Stomach (tissue), 4 donors: ENCODE data around the gene GPER1.

Experiments
- EP300 ChIP-seq: sonication (generic); formaldehyde crosslinking; IDR thresholded peaks from one replicate; pipeline ENCODE4 v1.6.1; 2017; ENCODE audit warnings: antibody characterized with exemption
- POLR2A ChIP-seq, 4 donors: fragments of 450-650 bp; IDR thresholded peaks; one replicate each; pipeline ENCODE4 v1.6.1; 2016; ENCODE audit warnings: antibody characterized with exemption in 4 of 4, control low read depth in 2 of 4, mild to moderate bottlenecking in 1 of 4, moderate library complexity in 1 of 4
- POLR2AphosphoS5 ChIP-seq, 3 donors: sonication (generic); formaldehyde crosslinking; IDR thresholded peaks; one replicate each; pipeline ENCODE4 v1.6.1; 2016; ENCODE audit warnings: antibody characterized with exemption in 3 of 3
- TF ChIP-seq, protein P1 (sequence below), 7 experiments: fragments of 450-650 bp in 4 of 7; fragments of 200-600 bp in 3 of 7; sonication (generic) in 3 of 7; IDR thresholded peaks; one replicate each; pipeline ENCODE4 v1.5.1; 2016 to 2019; ENCODE audit warnings: antibody characterized with exemption in 7 of 7, control low read depth in 2 of 7, mild to moderate bottlenecking in 1 of 7

DNA sequence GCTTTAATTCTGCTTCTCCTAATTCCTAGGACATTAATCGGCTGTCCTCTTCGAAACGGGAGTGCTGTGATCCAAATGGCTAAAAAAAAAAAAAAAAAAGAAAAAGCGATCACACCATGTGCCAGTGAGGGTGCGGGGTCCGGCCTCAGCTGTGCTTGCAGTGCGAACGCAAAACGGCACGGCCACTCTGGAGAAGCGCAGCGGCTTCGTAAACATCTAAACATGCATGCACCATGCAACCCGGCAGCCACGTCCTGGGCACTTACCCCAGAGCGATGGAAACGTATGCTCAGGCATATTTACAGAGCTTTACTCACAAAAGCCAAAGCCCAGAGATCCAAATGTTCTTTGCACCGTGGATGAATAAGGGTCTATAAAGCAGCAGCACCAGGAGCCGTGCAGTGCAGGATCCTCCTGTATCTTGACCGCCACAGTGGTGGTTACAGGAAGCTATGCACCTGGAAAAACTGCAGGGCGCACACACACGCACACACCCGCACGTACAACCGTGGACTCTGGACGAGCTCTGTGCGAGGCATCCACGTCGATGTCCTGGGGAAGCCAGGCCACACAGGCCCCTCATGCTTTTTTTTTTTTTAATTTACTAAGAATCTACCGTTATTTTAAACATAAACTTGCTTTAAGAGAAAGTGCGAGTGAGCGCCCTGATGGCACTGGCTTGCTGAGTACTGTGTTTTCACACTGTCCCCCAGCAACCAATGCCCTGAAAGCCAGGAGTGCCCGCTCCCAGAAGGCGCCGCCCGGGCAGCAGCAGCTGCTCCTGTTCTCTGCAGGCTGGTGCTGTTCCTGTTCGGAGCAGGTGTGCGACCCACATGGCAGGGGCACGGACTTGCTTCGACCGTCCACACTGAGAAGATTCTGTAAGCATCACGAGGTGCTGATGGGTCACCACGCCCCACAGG, 25.0 kb downstream of the GPER1 start:
- TF ChIP-seq, protein P1, sequence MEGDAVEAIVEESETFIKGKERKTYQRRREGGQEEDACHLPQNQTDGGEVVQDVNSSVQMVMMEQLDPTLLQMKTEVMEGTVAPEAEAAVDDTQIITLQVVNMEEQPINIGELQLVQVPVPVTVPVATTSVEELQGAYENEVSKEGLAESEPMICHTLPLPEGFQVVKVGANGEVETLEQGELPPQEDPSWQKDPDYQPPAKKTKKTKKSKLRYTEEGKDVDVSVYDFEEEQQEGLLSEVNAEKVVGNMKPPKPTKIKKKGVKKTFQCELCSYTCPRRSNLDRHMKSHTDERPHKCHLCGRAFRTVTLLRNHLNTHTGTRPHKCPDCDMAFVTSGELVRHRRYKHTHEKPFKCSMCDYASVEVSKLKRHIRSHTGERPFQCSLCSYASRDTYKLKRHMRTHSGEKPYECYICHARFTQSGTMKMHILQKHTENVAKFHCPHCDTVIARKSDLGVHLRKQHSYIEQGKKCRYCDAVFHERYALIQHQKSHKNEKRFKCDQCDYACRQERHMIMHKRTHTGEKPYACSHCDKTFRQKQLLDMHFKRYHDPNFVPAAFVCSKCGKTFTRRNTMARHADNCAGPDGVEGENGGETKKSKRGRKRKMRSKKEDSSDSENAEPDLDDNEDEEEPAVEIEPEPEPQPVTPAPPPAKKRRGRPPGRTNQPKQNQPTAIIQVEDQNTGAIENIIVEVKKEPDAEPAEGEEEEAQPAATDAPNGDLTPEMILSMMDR (IDR thresholded peaks at IDR 0.05) = no peak
- no peak for TF ChIP-seq POLR2A (IDR thresholded peaks at IDR 0.05)
- no peak for TF ChIP-seq POLR2AphosphoS5 (IDR thresholded peaks at IDR 0.05)
- no peak for TF ChIP-seq EP300
